ENCODE measurements around the gene NPLOC4. TPM values are rescaled to one million over a fixed set of nuclear protein-coding genes. Genes with fewer than 3 reads are reported as not detected.

The NPLOC4 gene
- total and polyA plus RNA-seq, 4 donors = 30.1 to 98.0 (median 51.3) TPM

DNA sequence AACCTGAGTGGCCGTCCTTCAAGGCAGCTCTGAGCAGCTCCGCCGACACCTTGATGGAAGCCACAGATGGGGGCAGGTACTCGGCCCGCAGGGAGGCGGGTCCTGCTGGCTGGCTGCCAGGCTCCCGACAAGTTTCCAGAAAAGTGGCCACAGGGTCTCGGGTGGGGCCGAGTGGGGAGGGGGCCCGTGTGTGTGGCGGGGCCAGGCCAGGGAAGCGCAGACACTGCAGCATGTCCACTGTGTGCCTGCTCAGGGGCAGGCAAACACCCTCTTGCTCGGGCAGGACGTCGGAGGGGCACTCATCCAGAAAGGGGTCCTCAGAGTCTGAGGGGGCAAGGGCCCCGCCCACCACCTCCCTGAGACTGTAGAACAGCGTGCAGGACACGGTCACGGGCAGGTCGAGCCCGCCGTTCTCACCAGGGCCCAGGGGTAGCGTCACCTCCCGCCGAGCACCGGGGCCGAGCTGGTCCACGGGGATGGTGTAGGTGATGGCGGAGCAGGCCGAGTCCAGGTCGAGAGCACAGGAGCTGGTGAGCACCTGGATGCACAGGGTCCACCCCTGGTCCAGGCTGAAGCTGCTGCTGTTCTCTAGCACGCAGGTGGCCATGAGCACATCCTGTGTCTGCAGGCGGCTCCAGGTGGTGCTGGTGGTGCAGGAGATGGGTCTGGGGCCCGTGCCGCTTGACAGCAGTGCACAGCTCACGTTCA is 89.9 kb downstream of the NPLOC4 start:
- H3K27ac ChIP-seq (ENCODE audit: low read depth in 1 of 2, low read length in 1 of 2) = no peak overlapping the region
- no peak for TF ChIP-seq CTCF (IDR thresholded peaks at IDR 0.05; ENCODE audit: control extremely low read depth, extremely low read depth)
- H3K27me3 ChIP-seq (ENCODE audit: control insufficient read depth in 3 of 3, insufficient read depth in 3 of 3, low read length in 2 of 3) = no peaks in the 10 kb centered on the region
- ATAC-seq (ENCODE audit: insufficient read depth, low FRiP score) (no peak), DNase-seq (no peak)
- H3K4me1 ChIP-seq (ENCODE audit: control insufficient read depth in 5 of 5, insufficient read depth in 5 of 5, low read length in 5 of 5) = peaks cover 0 to 9% (median 5%) of the 10 kb centered on the region in 5 donors
- H3K9ac ChIP-seq (ENCODE audit: insufficient read depth in 1 of 2, low read length in 2 of 2) = no peak overlapping the region
- peaks cover 8 to 71% (median 22%) of the 10 kb centered on the region in 4 donors for H3K36me3 ChIP-seq (ENCODE audit: control insufficient read depth in 4 of 4, insufficient read depth in 4 of 4, low read length in 4 of 4)
- H3K9me3 ChIP-seq (ENCODE audit: control insufficient read depth in 4 of 4, insufficient read depth in 3 of 4, low read length in 3 of 4) = peaks cover 0 to 3% (median 0%) of the 10 kb centered on the region in 4 donors
- H3K4me3 ChIP-seq = no peak overlapping the region
- WGBS, 2 donors = 88% methylated on average over 32 to 36 of the region's 36 CpGs

DNA sequence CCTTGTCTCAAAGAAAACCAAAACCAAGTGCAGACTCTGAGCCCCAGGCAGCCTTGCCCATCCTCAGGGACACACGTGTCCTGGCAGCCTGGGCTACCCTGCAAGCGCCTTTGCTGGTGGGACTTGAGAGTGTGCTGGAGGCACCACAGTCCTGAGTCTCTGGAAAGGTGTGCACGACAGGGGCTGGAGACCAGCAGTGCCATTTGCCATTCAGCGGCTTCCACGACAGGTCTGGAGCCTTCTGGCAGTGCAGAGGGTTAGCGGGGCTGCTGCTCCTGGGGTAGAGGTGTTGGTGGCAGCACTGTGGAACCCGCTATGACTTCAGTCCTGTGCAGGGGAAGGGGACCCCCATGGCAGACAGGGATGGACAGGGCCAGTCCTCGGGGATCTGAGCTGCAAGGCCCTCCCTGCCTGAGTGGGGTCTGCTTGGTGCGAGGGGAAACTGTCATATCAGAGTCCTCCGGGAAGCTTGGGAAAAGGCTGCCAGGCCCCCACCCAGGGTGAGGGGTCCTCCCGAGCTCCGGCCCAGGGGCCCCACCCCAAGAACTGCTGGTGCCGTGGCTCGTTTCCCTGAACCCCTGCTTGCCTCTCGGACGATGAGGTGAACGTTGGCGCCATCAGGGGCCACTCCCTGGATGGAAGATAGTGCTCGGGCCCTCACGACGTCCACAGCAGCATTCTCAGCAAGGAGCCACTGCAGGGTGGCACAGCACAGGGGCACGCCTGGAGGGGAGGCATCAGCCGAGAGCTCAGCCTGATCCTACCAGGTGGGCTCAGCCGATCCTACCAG is 91.6 kb downstream of the NPLOC4 start:
- no peak for TF ChIP-seq CTCF (IDR thresholded peaks at IDR 0.05; ENCODE audit: control extremely low read depth, extremely low read depth)
- WGBS, 2 donors = 92 to 94% methylated on average over 24 of the region's 24 CpGs
- no peaks in the 10 kb centered on the region for H3K4me1 ChIP-seq (ENCODE audit: control insufficient read depth in 5 of 5, insufficient read depth in 5 of 5, low read length in 5 of 5)

GRCh38 chr17:81544281-81544974 is 92.5 kb downstream of the NPLOC4 start:
- Histone ChIP-seq H3K36me3 (ENCODE audit: control insufficient read depth in 4 of 4, insufficient read depth in 4 of 4, low read length in 4 of 4) (peaks cover 8 to 82% (median 20%) of the 10 kb centered on the region in 4 donors), H3K9me3 (ENCODE audit: control insufficient read depth in 4 of 4, insufficient read depth in 3 of 4, low read length in 3 of 4) (peaks cover 0 to 6% (median 0%) of the 10 kb centered on the region in 4 donors), H3K4me3 (no peak overlapping the region), H3K27ac (ENCODE audit: low read depth in 1 of 2, low read length in 1 of 2) (no peak overlapping the region), H3K9ac (ENCODE audit: insufficient read depth in 1 of 2, low read length in 2 of 2) (no peak overlapping the region), H3K27me3 (ENCODE audit: control insufficient read depth in 3 of 3, insufficient read depth in 3 of 3, low read length in 2 of 3) (no peaks in the 10 kb centered on the region), H3K4me1 (ENCODE audit: control insufficient read depth in 5 of 5, insufficient read depth in 5 of 5, low read length in 5 of 5) (no peaks in the 10 kb centered on the region)
- no peak for TF ChIP-seq CTCF (IDR thresholded peaks at IDR 0.05; ENCODE audit: control extremely low read depth, extremely low read depth)
- no peak for DNase-seq
- WGBS, 2 donors = 89 to 97% methylated on average over 16 of the region's 16 CpGs
- no peak for ATAC-seq (ENCODE audit: insufficient read depth, low FRiP score)

More for the DNA sequence above, 91.6 kb downstream of the NPLOC4 start:
- Histone ChIP-seq H3K27ac (ENCODE audit: low read depth in 1 of 2, low read length in 1 of 2) (no peak overlapping the region), H3K4me3 (no peak overlapping the region), H3K36me3 (ENCODE audit: control insufficient read depth in 4 of 4, insufficient read depth in 4 of 4, low read length in 4 of 4) (peaks cover 8 to 79% (median 24%) of the 10 kb centered on the region in 4 donors), H3K27me3 (ENCODE audit: control insufficient read depth in 3 of 3, insufficient read depth in 3 of 3, low read length in 2 of 3) (no peaks in the 10 kb centered on the region), H3K9ac (ENCODE audit: insufficient read depth in 1 of 2, low read length in 2 of 2) (no peak overlapping the region), H3K9me3 (ENCODE audit: control insufficient read depth in 4 of 4, insufficient read depth in 3 of 4, low read length in 3 of 4) (peaks cover 0 to 3% (median 0%) of the 10 kb centered on the region in 4 donors)
- no peak for DNase-seq
- ATAC-seq (ENCODE audit: insufficient read depth, low FRiP score) = no peak

Data from lung (tissue), 12 donors.